Endothelial cell of umbilical vein (primary cell): ENCODE results near the gene ZNF334. TPM values are rescaled to one million over a fixed set of nuclear protein-coding genes. Genes with fewer than 3 reads are reported as not detected.

Experiments used
- BruUV-seq: library from RNA; stranded (reverse); fragments of 400-500 nt; replicated peaks from 2 replicates; lab custom pipeline; 2021; lab: Mats Ljungman, UMichigan
- CTCF ChIA-PET: fragments of 300-600, 350-600 bp; sonication (Branson Sonifier 250); formaldehyde crosslinking; loops from one replicate; lab custom pipeline; 2021; ENCODE audit warnings: antibody characterized with exemption, inconsistent platforms; lab: Charles Lee
- POLR2A ChIA-PET: fragments of 300-600, 350-600 bp; sonication (Branson Sonifier 250); formaldehyde crosslinking; loops from one replicate; lab custom pipeline; 2021; ENCODE audit warnings: antibody characterized with exemption, inconsistent platforms; lab: Charles Lee
- DNase-seq: peaks from one replicate; pipeline ENCODE4 v3.0.0-alpha.2; 2011; ENCODE audit warnings: low read depth, low spot score
- FAIRE-seq: peaks from 2 replicates; lab custom pipeline; 2011; peaks lifted over from hg19 to GRCh38; lab: Jason Lieb, UNC
- H2AFZ ChIP-seq: 2 replicates; pipeline ENCODE4 v1.6.0; 2012; ENCODE audit warnings: low read depth, low read length, control low read depth, inconsistent platforms
- H3K27ac ChIP-seq: 2 replicates; pipeline ENCODE4 v1.5.1; 2011; ENCODE audit warnings: low read depth, mild to moderate bottlenecking, control low read depth, low read length, moderate library complexity; ENCODE audit not compliant: insufficient read depth
- H3K27me3 ChIP-seq, 2 experiments: 2 replicates each; pipeline versions ENCODE4 v1.6.0 to v1.6.1; 2011; ENCODE audit warnings: low read length in 2 of 2, mixed read lengths in 1 of 2; ENCODE audit not compliant: control insufficient read depth in 2 of 2, insufficient read depth in 2 of 2
- H3K36me3 ChIP-seq, 2 experiments: 2 replicates in 1 of 2; 3 replicates in 1 of 2; pipeline ENCODE4 v1.5.1; 2011; ENCODE audit warnings: low read length in 2 of 2, mild to moderate bottlenecking in 1 of 2, moderate library complexity in 1 of 2; ENCODE audit not compliant: control insufficient read depth in 2 of 2, insufficient read depth in 2 of 2; ENCODE audit errors: extremely low read depth in 1 of 2
- H3K4me1 ChIP-seq: 3 replicates; pipeline ENCODE4 v1.5.1; 2011; ENCODE audit warnings: mild to moderate bottlenecking, low read length; ENCODE audit not compliant: control insufficient read depth, insufficient read depth; ENCODE audit errors: extremely low read depth
- H3K4me2 ChIP-seq: 2 replicates; pipeline ENCODE4 v1.6.1; 2011; ENCODE audit warnings: low read length, control low read depth, mixed read lengths; ENCODE audit not compliant: insufficient read depth
- H3K4me3 ChIP-seq, 3 experiments: fragments of 200-600 bp in 1 of 3; sonication (generic), shearing (Covaris generic) in 1 of 3; replicated peaks in 1 of 3; 2 replicates each; pipeline ENCODE4 v1.5.1; 2011 to 2016; ENCODE audit warnings: control low read depth in 3 of 3, low read length in 3 of 3, mild to moderate bottlenecking in 2 of 3, inconsistent platforms in 1 of 3, low read depth in 1 of 3, moderate library complexity in 1 of 3; ENCODE audit not compliant: insufficient read depth in 1 of 3
- H3K79me2 ChIP-seq: 2 replicates; pipeline ENCODE4 v1.6.0; 2012; ENCODE audit warnings: low read length, inconsistent platforms; ENCODE audit not compliant: control insufficient read depth, insufficient read depth
- H3K9ac ChIP-seq: replicated peaks from 2 replicates; pipeline ENCODE3; 2011; ENCODE audit warnings: low read length, control low read depth; ENCODE audit not compliant: insufficient read depth; ENCODE audit errors: extremely low read depth
- H3K9me1 ChIP-seq: replicated peaks from 3 replicates; pipeline ENCODE4 v1.6.0; 2011; ENCODE audit warnings: mild to moderate bottlenecking, low read length; ENCODE audit not compliant: control insufficient read depth, insufficient read depth; ENCODE audit errors: extremely low read depth
- H3K9me3 ChIP-seq: replicated peaks from 2 replicates; pipeline ENCODE4 v1.5.1; 2012; ENCODE audit warnings: low read length, inconsistent platforms; ENCODE audit not compliant: control insufficient read depth, insufficient read depth
- H4K20me1 ChIP-seq: replicated peaks from 2 replicates; pipeline ENCODE3; 2011; ENCODE audit warnings: mild to moderate bottlenecking, low read length; ENCODE audit not compliant: control insufficient read depth, insufficient read depth; ENCODE audit errors: extremely low read depth
- EZH2 ChIP-seq: IDR thresholded peaks from 2 replicates; pipeline ENCODE4 v1.6.1; 2012; ENCODE audit warnings: borderline replicate concordance, low read depth, mild to moderate bottlenecking, moderate library complexity, low read length, inconsistent platforms; ENCODE audit not compliant: severe bottlenecking
- FOS ChIP-seq: IDR thresholded peaks from 2 replicates; pipeline ENCODE4 v1.6.1; 2011; ENCODE audit warnings: mild to moderate bottlenecking, low read length, moderate library complexity, borderline replicate concordance; ENCODE audit not compliant: insufficient read depth
- GATA2 ChIP-seq: IDR thresholded peaks from 2 replicates; pipeline ENCODE4 v1.7.0; 2011; ENCODE audit warnings: low read depth, mild to moderate bottlenecking, moderate library complexity, mixed read lengths, low read length; ENCODE audit not compliant: insufficient read length, insufficient read depth
- JUN ChIP-seq: IDR thresholded peaks from 2 replicates; pipeline ENCODE4 v1.6.1; 2011; ENCODE audit warnings: borderline replicate concordance, low read depth; ENCODE audit not compliant: insufficient read length, insufficient read depth
- MYC ChIP-seq: IDR thresholded peaks from one replicate; pipeline ENCODE4 v1.6.1; 2011; ENCODE audit warnings: mild to moderate bottlenecking, low read depth, low read length
- POLR2A ChIP-seq: IDR thresholded peaks from 2 replicates; pipeline ENCODE4 v1.6.1; 2012; ENCODE audit warnings: low read depth, mild to moderate bottlenecking, control low read depth, low read length
- POLR2AphosphoS5 ChIP-seq: IDR thresholded peaks from 2 replicates; pipeline ENCODE4 v1.6.1; 2012; ENCODE audit warnings: low read depth, mild to moderate bottlenecking, control low read depth, low read length, moderate library complexity; ENCODE audit not compliant: insufficient read depth
- dilution Hi-C: fragments of 300-500 bp; cut with MboI; formaldehyde crosslinking; loops from one replicate; pipeline ENCODE4 v1.15.0; 2019; ENCODE audit warnings: low sequenced_read_pairs; ENCODE audit not compliant: extremely low pct_ligation_motif_present
- intact Hi-C: fragments of 100-400 bp; cut with micrococcal nuclease; formaldehyde crosslinking; loops from one replicate; pipeline ENCODE4 v1.10.0; 2022
- polyA plus RNA-seq, 4 experiments: library from polyadenylated mRNA; depleted of rRNA in 3 of 4; stranded (reverse) in 3 of 4; unstranded in 1 of 4; fragments of >200 nt; gene quantifications; 2 replicates each; pipeline versions ENCODE4 v1.2.1 to v1.2.3, GENCODE V29; 2011 to 2012; ENCODE audit warnings: missing spikeins in 1 of 4
- total RNA-seq: library from RNA; stranded (reverse); gene quantifications from 2 replicates; pipeline ENCODE4 v1.2.3, GENCODE V29; 2021
- TF ChIP-seq, protein P1 (sequence below), 2 donors: IDR thresholded peaks; 1 replicate in 1 of 2; 2 replicates in 1 of 2; pipeline ENCODE4 v1.5.1; 2011; ENCODE audit warnings: low read length in 2 of 2, mild to moderate bottlenecking in 2 of 2, moderate library complexity in 2 of 2, control low read depth in 1 of 2, inconsistent platforms in 1 of 2, low read depth in 1 of 2; ENCODE audit not compliant: insufficient read depth in 1 of 2; ENCODE audit errors: extremely low read depth in 1 of 2
- TF ChIP-seq, protein P2 (sequence below): IDR thresholded peaks from 2 replicates; pipeline ENCODE4 v1.6.1; 2011; ENCODE audit not compliant: insufficient read depth, insufficient read length

The ZNF334 gene
- total and polyA plus RNA-seq, 2 donors (not counting 3 experiments of a cell fraction or from before 2014, with no cell fraction given), result 0.08 to 1.6 TPM

DNA sequence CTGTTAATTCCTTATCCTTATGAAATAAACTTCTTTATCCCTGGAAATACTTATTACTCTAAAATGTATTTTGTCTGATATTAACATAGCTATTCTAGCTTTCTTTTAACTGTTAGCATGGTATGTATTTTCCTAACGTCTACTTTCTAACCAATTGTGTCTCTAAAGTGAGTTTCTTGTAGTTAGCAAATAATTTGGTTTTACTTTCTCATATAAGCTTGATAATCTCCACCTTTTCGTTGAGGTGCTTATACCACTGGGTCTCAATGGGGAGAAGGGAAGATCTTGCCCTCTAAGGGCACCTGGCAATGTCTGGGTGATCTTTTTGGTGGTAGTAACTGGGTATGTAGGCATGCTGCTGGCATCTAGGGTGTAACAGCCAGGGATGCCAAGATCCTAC lies 25.7 kb downstream of the ZNF334 start:
- intact Hi-C loops, result no loop called here
- BruUV-seq, result no TSS peak
- no peaks in the 10 kb centered on the region for H3K36me3 ChIP-seq
- H3K9me1 ChIP-seq, result no peaks in the 10 kb centered on the region
- no peak overlapping the region for H3K27ac ChIP-seq
- no peak for FAIRE-seq
- dilution Hi-C loops, result no loop called here
- ChIA-PET POLR2A (interaction anchor here (0.6 kb wide), 1 partner anchor 1185 kb away, joined by 3 read pairs; no protein-coding TSS in a partner anchor), CTCF (no interaction called here)
- TF ChIP-seq EZH2 (no peak), MYC (no peak), JUN (no peak), POLR2A (no peak), FOS (no peak), POLR2AphosphoS5 (no peak), GATA2 (no peak)
- TF ChIP-seq, protein P1, sequence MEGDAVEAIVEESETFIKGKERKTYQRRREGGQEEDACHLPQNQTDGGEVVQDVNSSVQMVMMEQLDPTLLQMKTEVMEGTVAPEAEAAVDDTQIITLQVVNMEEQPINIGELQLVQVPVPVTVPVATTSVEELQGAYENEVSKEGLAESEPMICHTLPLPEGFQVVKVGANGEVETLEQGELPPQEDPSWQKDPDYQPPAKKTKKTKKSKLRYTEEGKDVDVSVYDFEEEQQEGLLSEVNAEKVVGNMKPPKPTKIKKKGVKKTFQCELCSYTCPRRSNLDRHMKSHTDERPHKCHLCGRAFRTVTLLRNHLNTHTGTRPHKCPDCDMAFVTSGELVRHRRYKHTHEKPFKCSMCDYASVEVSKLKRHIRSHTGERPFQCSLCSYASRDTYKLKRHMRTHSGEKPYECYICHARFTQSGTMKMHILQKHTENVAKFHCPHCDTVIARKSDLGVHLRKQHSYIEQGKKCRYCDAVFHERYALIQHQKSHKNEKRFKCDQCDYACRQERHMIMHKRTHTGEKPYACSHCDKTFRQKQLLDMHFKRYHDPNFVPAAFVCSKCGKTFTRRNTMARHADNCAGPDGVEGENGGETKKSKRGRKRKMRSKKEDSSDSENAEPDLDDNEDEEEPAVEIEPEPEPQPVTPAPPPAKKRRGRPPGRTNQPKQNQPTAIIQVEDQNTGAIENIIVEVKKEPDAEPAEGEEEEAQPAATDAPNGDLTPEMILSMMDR (IDR thresholded peaks at IDR 0.05; ENCODE audit: extremely low read depth in 1 of 2, insufficient read depth in 1 of 2, low read depth in 1 of 2, low read length in 2 of 2), result no peak
- TF ChIP-seq, protein P2, sequence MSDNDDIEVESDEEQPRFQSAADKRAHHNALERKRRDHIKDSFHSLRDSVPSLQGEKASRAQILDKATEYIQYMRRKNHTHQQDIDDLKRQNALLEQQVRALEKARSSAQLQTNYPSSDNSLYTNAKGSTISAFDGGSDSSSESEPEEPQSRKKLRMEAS, result no peak
- no peak for DNase-seq
- no peak overlapping the region for H3K4me2 ChIP-seq
- no peaks in the 10 kb centered on the region for H3K4me1 ChIP-seq
- no peaks in the 10 kb centered on the region for H3K9me3 ChIP-seq
- H3K27me3 ChIP-seq, result peaks cover 0 to 9% of the 10 kb centered on the region in 2 experiments
- H4K20me1 ChIP-seq, result no peaks in the 10 kb centered on the region
- no peak overlapping the region for H3K9ac ChIP-seq
- no peaks in the 10 kb centered on the region for H3K79me2 ChIP-seq
- H3K4me3 ChIP-seq, result no peak overlapping the region
- H2AFZ ChIP-seq, result no peak overlapping the region
